ENCODE measurements around the gene ZCCHC7.

DNA sequence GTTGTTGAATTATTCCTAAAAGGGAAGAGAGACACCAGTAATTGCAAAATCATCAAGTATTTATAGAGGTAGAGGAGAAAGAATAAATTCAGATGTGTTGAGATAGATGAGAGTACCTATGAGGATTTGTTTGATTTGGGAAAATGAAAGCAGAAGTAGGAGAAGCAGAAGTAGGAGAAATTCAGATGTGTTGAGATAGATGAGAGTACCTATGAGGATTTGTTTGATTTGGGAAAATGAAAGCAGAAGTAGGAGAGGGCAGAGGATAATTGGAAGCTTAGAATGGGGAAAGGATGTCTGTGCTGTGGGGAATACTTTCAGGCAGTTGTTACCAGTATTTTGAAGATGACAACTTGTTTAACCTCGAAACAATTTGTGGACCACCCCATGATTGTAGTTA, 35.1 kb upstream of the ZCCHC7 start:
- TF ChIP-seq, protein P1, sequence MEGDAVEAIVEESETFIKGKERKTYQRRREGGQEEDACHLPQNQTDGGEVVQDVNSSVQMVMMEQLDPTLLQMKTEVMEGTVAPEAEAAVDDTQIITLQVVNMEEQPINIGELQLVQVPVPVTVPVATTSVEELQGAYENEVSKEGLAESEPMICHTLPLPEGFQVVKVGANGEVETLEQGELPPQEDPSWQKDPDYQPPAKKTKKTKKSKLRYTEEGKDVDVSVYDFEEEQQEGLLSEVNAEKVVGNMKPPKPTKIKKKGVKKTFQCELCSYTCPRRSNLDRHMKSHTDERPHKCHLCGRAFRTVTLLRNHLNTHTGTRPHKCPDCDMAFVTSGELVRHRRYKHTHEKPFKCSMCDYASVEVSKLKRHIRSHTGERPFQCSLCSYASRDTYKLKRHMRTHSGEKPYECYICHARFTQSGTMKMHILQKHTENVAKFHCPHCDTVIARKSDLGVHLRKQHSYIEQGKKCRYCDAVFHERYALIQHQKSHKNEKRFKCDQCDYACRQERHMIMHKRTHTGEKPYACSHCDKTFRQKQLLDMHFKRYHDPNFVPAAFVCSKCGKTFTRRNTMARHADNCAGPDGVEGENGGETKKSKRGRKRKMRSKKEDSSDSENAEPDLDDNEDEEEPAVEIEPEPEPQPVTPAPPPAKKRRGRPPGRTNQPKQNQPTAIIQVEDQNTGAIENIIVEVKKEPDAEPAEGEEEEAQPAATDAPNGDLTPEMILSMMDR (conservative IDR thresholded peaks at IDR 0.05), result no peak
- no peak for TF ChIP-seq ZFX (IDR thresholded peaks at IDR 0.05)

All from C4-2B (cell line).